ENCODE data around the gene KCNQ5.

- TF ChIP-seq CTCF (conservative IDR thresholded peaks at IDR 0.05 in 1 of 2, IDR thresholded peaks at IDR 0.05 in 1 of 2; ENCODE audit: low read depth in 1 of 2, low read length in 2 of 2): no peak
- no peak for TF ChIP-seq EZH2 (IDR thresholded peaks at IDR 0.05; ENCODE audit: low read length, missing control alignments)
Measured at GRCh38 chr6:72623808-72624207, 1.9 kb downstream of the KCNQ5 start.
